GM19328 (cell line): Measurements from ENCODE around the gene MOGAT2.
"Not testable (repeated sequence)": the region's sequence is repeated elsewhere in the genome, so short reads cannot be mapped to it uniquely, and the experiment has no call there.

Source experiments
- ATAC-seq: cut with Tn5 transposase; IDR thresholded peaks from one replicate; pipeline ENCODE4 v1.9.1; 2021; ENCODE audit warnings: mild to moderate bottlenecking, moderate library complexity; ENCODE audit not compliant: unreplicated experiment

The MOGAT2 gene

GRCh38 chr11:75718419-75719339, 1.0 kb downstream of the MOGAT2 start:
- no peak for ATAC-seq

- no peak for ATAC-seq
Observed at GRCh38 chr11:75719340-75720239, 2.0 kb downstream of the MOGAT2 start.

GRCh38 chr11:75720639-75721038, 3.0 kb downstream of the MOGAT2 start:
- no peak for ATAC-seq

GRCh38 chr11:75721852-75722668, 4.4 kb downstream of the MOGAT2 start:
- ATAC-seq: no peak

- no peak for ATAC-seq
Observed at GRCh38 chr11:75722669-75723042, 5.0 kb downstream of the MOGAT2 start.

- ATAC-seq: no peak
Observed at GRCh38 chr11:75725547-75726320, 8.1 kb downstream of the MOGAT2 start.

- ATAC-seq: no peak
Observed at GRCh38 chr11:75728992-75729391, 11.4 kb downstream of the MOGAT2 start.

- no peak for ATAC-seq
Observed at GRCh38 chr11:75731095-75731494, 13.5 kb downstream of the MOGAT2 start.

GRCh38 chr11:75733071-75733430, 15.4 kb downstream of the MOGAT2 start:
- no peak for ATAC-seq

- ATAC-seq: no peak
Observed at GRCh38 chr11:75733431-75734107, 15.9 kb downstream of the MOGAT2 start.

- no peak for ATAC-seq
Observed at GRCh38 chr11:75734491-75735180, 17.0 kb downstream of the MOGAT2 start.

GRCh38 chr11:75735181-75735845, 17.7 kb downstream of the MOGAT2 start:
- ATAC-seq: no peak

GRCh38 chr11:75737314-75737713, 19.7 kb downstream of the MOGAT2 start:
- ATAC-seq: no peak

GRCh38 chr11:75740681-75741080, 23.0 kb downstream of the MOGAT2 start:
- ATAC-seq: no peak

- ATAC-seq: not testable (repeated sequence)
Observed at GRCh38 chr11:75743159-75743558, 25.5 kb downstream of the MOGAT2 start.

GRCh38 chr11:75743711-75744563, 26.3 kb downstream of the MOGAT2 start:
- no peak for ATAC-seq

GRCh38 chr11:75745807-75746206, 28.2 kb downstream of the MOGAT2 start:
- no peak for ATAC-seq
